K562 (cell line): ENCODE data around the gene STARD6. TPM values are rescaled to one million over a fixed set of nuclear protein-coding genes. Genes with fewer than 3 reads are reported as not detected.

ENCODE experiments used
- ATAC-seq: fragments of 200-7000 bp; cut with Tn5 transposase; 3 replicates; pipeline ENCODE4 v1.9.1; 2020; ENCODE audit warnings: moderate library complexity
- BruUV-seq: library from RNA; stranded (reverse); fragments of 400-500 nt; replicated peaks from 2 replicates; lab custom pipeline; 2021; lab: Mats Ljungman, UMichigan
- CTCF ChIA-PET: fragments of 300-600 bp; formaldehyde crosslinking; extraction: SDS; loops from one replicate; lab custom pipeline; 2021; ENCODE audit warnings: low intra/inter-chr PET ratio; lab: Yijun Ruan, JAX
- POLR2A ChIA-PET: fragments of 300-600, 350-650 bp; sonication (Branson Sonifier 250); formaldehyde crosslinking; extraction: SDS; loops from one replicate; lab custom pipeline; 2021; ENCODE audit warnings: antibody characterized with exemption, inconsistent platforms; lab: Yijun Ruan, JAX
- DNase-seq, 4 experiments: peaks; one replicate each; pipeline versions ENCODE4 v3.0.0 to v3.0.0-alpha.2; 2011 to 2018; ENCODE audit warnings: low spot score in 3 of 4, mixed read lengths in 3 of 4; ENCODE audit errors: extremely low read depth in 1 of 4
- FAIRE-seq: peaks from 2 replicates; lab custom pipeline; 2011; peaks lifted over from hg19 to GRCh38; lab: Jason Lieb, UNC
- H2AFZ ChIP-seq: 2 replicates; pipeline ENCODE4 v1.6.0; 2011; ENCODE audit warnings: low read depth, low read length, control low read depth, inconsistent platforms
- H3K27ac ChIP-seq: fragments of 200-600 bp; 3 replicates; pipeline ENCODE4 v1.8.0; 2011; ENCODE audit warnings: low read depth, mild to moderate bottlenecking, control low read depth, inconsistent platforms, low read length, moderate library complexity, mixed read lengths; ENCODE audit errors: extremely low read depth
- H3K27me3 ChIP-seq, 2 experiments: fragments of 300-600 bp in 1 of 2; 2 replicates in 1 of 2; 3 replicates in 1 of 2; pipeline versions ENCODE4 v1.6.0 to v1.8.0; 2011; ENCODE audit warnings: inconsistent platforms in 2 of 2, low read length in 2 of 2, mild to moderate bottlenecking in 1 of 2, mixed read lengths in 1 of 2, moderate library complexity in 1 of 2; ENCODE audit not compliant: control insufficient read depth in 2 of 2, insufficient read depth in 2 of 2
- H3K36me3 ChIP-seq: fragments of 300-600 bp; 3 replicates; pipeline ENCODE4 v1.8.0; 2011; ENCODE audit warnings: mild to moderate bottlenecking, low read length, inconsistent platforms; ENCODE audit not compliant: control insufficient read depth, insufficient read depth
- H3K4me1 ChIP-seq, 2 experiments: fragments of 200-600 bp in 1 of 2; replicated peaks in 1 of 2; 2 replicates in 1 of 2; 3 replicates in 1 of 2; pipeline versions ENCODE4 v1.5.1 to v1.8.0; 2011; ENCODE audit warnings: inconsistent platforms in 2 of 2, low read length in 2 of 2, mild to moderate bottlenecking in 1 of 2, mixed read lengths in 1 of 2, moderate library complexity in 1 of 2; ENCODE audit not compliant: control insufficient read depth in 2 of 2, insufficient read depth in 2 of 2
- H3K4me2 ChIP-seq: 2 replicates; pipeline ENCODE4 v1.6.1; 2011; ENCODE audit warnings: low read length, control low read depth, inconsistent platforms, mixed read lengths; ENCODE audit not compliant: insufficient read depth
- H3K4me3 ChIP-seq: fragments of 200-600 bp; sonication (generic), shearing (Covaris generic); 2 replicates; pipeline ENCODE4 v1.5.1; 2016; ENCODE audit warnings: control low read depth, inconsistent platforms
- H3K79me2 ChIP-seq: fragments of 200-600 bp; 3 replicates; pipeline ENCODE4 v1.8.0; 2011; ENCODE audit warnings: low read length, inconsistent platforms; ENCODE audit not compliant: control insufficient read depth, insufficient read depth
- H3K9ac ChIP-seq, 2 experiments: 2 replicates each; pipeline versions ENCODE4 v1.6.0 to v1.6.1; 2011; ENCODE audit warnings: low read depth in 2 of 2, low read length in 2 of 2, control low read depth in 1 of 2, inconsistent platforms in 1 of 2, mild to moderate bottlenecking in 1 of 2, mixed read lengths in 1 of 2; ENCODE audit not compliant: insufficient read depth in 1 of 2
- H3K9me1 ChIP-seq: one replicate; pipeline ENCODE4 v1.6.0; 2011; ENCODE audit warnings: inconsistent platforms, mild to moderate bottlenecking, low read length, moderate library complexity; ENCODE audit not compliant: control insufficient read depth, insufficient read depth
- H3K9me3 ChIP-seq: replicated peaks from 2 replicates; pipeline ENCODE4 v1.5.1; 2011; ENCODE audit warnings: low read depth, low read length, inconsistent platforms; ENCODE audit not compliant: control insufficient read depth, insufficient read depth
- H4K20me1 ChIP-seq: replicated peaks from 2 replicates; pipeline ENCODE4 v1.6.1; 2011; ENCODE audit warnings: low read length, inconsistent platforms, mixed read lengths; ENCODE audit not compliant: control insufficient read depth, insufficient read depth
- ESRRB ChIP-seq: fragments of 250-450 bp; sonication (Bioruptor Pico); IDR thresholded peaks from 2 replicates; pipeline ENCODE4 v1.5.0; 2020; ENCODE audit warnings: mild to moderate bottlenecking, moderate library complexity, borderline replicate concordance
- ETV1 ChIP-seq: fragments of 450-650 bp; conservative IDR thresholded peaks from 2 replicates; pipeline ENCODE4 v1.6.1; 2016; ENCODE audit warnings: missing genetic modification characterization, control low read depth, low read depth, missing compliant biosample characterization
- FOXK2 ChIP-seq, 2 experiments: fragments of 450-650 bp; IDR thresholded peaks in 1 of 2; conservative IDR thresholded peaks in 1 of 2; 2 replicates each; pipeline ENCODE4 v1.6.1; 2016; ENCODE audit warnings: low read depth in 2 of 2, mild to moderate bottlenecking in 1 of 2
- GATAD2A ChIP-seq: fragments of 450-650 bp; IDR thresholded peaks from 2 replicates; pipeline ENCODE4 v1.6.1; 2017
- HIVEP1 ChIP-seq: fragments of 250-450 bp; sonication (Bioruptor Pico); IDR thresholded peaks from 2 replicates; pipeline ENCODE4 v1.4.0; 2020; ENCODE audit warnings: mild to moderate bottlenecking
- HNRNPH1 ChIP-seq: fragments of 200-400 bp; formaldehyde crosslinking; optimal IDR thresholded peaks from 2 replicates; pipeline ENCODE3; 2017; ENCODE audit warnings: low read depth, mild to moderate bottlenecking, low read length, moderate library complexity
- MAX ChIP-seq: sonication (generic); formaldehyde crosslinking; IDR thresholded peaks from 2 replicates; pipeline ENCODE4 v1.9.0; 2022; ENCODE audit warnings: mild to moderate bottlenecking, missing genetic modification reagents
- NR2C1 ChIP-seq, 2 experiments: fragments of 450-650 bp; IDR thresholded peaks; 2 replicates each; pipeline ENCODE4 v1.6.1; 2017; ENCODE audit warnings: mild to moderate bottlenecking in 2 of 2, antibody characterized with exemption in 1 of 2, inconsistent platforms in 1 of 2, missing compliant biosample characterization in 1 of 2, missing genetic modification characterization in 1 of 2
- PHB ChIP-seq: fragments of 250-450 bp; sonication (Bioruptor Pico); IDR thresholded peaks from 2 replicates; pipeline ENCODE4 v1.5.0; 2021
- PKNOX1 ChIP-seq: fragments of 450-650 bp; IDR thresholded peaks from 2 replicates; pipeline ENCODE4 v1.6.1; 2016
- RB1 ChIP-seq: fragments of 450-650 bp; IDR thresholded peaks from 2 replicates; pipeline ENCODE4 v1.6.1; 2017; ENCODE audit warnings: low read depth, mild to moderate bottlenecking
- SMARCB1 ChIP-seq: IDR thresholded peaks from 2 replicates; pipeline ENCODE4 v1.6.1; 2011; ENCODE audit warnings: improper control_type of control experiment, low read depth; ENCODE audit not compliant: insufficient read length
- U2AF1 ChIP-seq: fragments of 200-400 bp; formaldehyde crosslinking; optimal IDR thresholded peaks from 2 replicates; pipeline ENCODE3; 2017; ENCODE audit warnings: mild to moderate bottlenecking, low read depth, low read length, moderate library complexity
- ZBTB26 ChIP-seq: fragments of 450-650 bp; formaldehyde crosslinking; IDR thresholded peaks from 2 replicates; pipeline ENCODE4 v1.4.0; 2022; ENCODE audit warnings: missing genetic modification characterization
- ZNF77 ChIP-seq: fragments of 250-450 bp; sonication (Bioruptor Pico); IDR thresholded peaks from 2 replicates; pipeline ENCODE4 v1.5.0; 2020
- WGBS: fragments of 100-300 bp; shearing (Covaris generic); methylation state at CpG from one replicate; pipeline ENCODE4 v1.1.6; 2016; ENCODE audit warnings: low coverage, mixed read lengths; ENCODE audit not compliant: insufficient coverage; ENCODE audit errors: missing lambda C conversion rate; 5-methylcytosine and 5-hydroxymethylcytosine counted together
- in situ Hi-C: fragments of 300-500 bp; cut with MboI; formaldehyde crosslinking; loops from 4 replicates; pipeline ENCODE4 v1.15.0; 2018; ENCODE audit warnings: inconsistent platforms, mixed read lengths
- intact Hi-C: fragments of 100-400 bp; cut with micrococcal nuclease; formaldehyde crosslinking; loops from 2 replicates; pipeline ENCODE4 v1.14.2; 2022
- polyA plus RNA-seq, 8 experiments: library from polyadenylated mRNA; depleted of rRNA in 4 of 8; stranded (reverse) in 5 of 8; unstranded in 3 of 8; fragments of >200 nt; fragmentation: Nextera tagmentation in 2 of 8; fragmentation: Illumina TruSeq in 1 of 8; extraction: Ambion mirVana in 2 of 8; extraction: Trizol in 1 of 8; gene quantifications; 2 replicates each; pipeline versions ENCODE4 v1.2.1 to v1.2.3, GENCODE V29; 2011 to 2014; ENCODE audit warnings: inconsistent platforms in 1 of 8, missing spikeins in 1 of 8
- total RNA-seq, 7 experiments: library from RNA; depleted of rRNA in 6 of 7; stranded (reverse); fragments of >200 nt in 6 of 7; fragmentation: Illumina TruSeq in 2 of 7; extraction: Trizol in 2 of 7; gene quantifications; 2 replicates each; pipeline versions ENCODE4 v1.2.1 to v1.2.3, GENCODE V29; 2011 to 2021; ENCODE audit warnings: low replicate concordance in 1 of 7
- TF ChIP-seq, protein P1 (sequence below): fragments of 250-450 bp; sonication (Bioruptor Pico); IDR thresholded peaks from 2 replicates; pipeline ENCODE4 v1.8.0; 2022; ENCODE audit warnings: inconsistent platforms, mild to moderate bottlenecking, moderate library complexity, borderline replicate concordance
- TF ChIP-seq, protein P2 (sequence below): fragments of 250-450 bp; sonication (Bioruptor Pico); IDR thresholded peaks from 2 replicates; pipeline ENCODE4 v1.5.0; 2020; ENCODE audit warnings: mild to moderate bottlenecking, borderline replicate concordance

Gene STARD6
- total and polyA plus RNA-seq, 9 of the 15 experiments (the other 6 are each of a cell fraction or from before 2014, with no cell fraction given), result 0.11 to 0.15 TPM; not detected in 7

DNA sequence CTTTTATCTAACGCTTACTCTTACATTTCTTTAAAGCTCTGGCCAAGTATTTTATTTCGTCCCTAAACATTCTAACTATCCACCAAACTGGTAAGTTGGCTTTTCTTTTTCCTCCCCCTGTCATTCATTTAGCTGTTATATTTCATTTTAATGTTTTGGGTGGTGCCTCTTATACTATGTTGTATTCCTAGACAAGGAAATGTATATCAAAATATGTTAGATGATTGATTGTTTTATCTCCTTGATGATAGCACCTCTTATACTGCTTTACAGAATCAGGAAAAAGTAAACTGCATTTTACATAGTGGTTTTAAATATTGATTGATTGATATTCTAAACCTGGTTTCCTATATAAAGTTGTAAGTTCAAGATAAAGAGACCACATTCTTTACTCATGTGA, 24.0 kb upstream of the STARD6 start:
- TF ChIP-seq GATAD2A (no peak), FOXK2 (conservative IDR thresholded peaks at IDR 0.05 in 1 of 2, IDR thresholded peaks at IDR 0.05 in 1 of 2; ENCODE audit: low read depth in 2 of 2) (no peak), PKNOX1 (no peak), PHB (CRISPR knock-in tag) (no peak), RB1 (no peak), HNRNPH1 (no peak), NR2C1 (IDR thresholded peaks at IDR 0.05) (no peak), NR2C1 (tag; IDR thresholded peaks at IDR 0.05) (no peak), U2AF1 (no peak), ZNF77 (CRISPR knock-in tag) (no peak), ETV1 (tag) (no peak), ZBTB26 (CRISPR knock-in tag) (no peak), MAX (no peak), HIVEP1 (no peak), SMARCB1 (no peak), ESRRB (CRISPR knock-in tag) (no peak)
- TF ChIP-seq, protein P1, sequence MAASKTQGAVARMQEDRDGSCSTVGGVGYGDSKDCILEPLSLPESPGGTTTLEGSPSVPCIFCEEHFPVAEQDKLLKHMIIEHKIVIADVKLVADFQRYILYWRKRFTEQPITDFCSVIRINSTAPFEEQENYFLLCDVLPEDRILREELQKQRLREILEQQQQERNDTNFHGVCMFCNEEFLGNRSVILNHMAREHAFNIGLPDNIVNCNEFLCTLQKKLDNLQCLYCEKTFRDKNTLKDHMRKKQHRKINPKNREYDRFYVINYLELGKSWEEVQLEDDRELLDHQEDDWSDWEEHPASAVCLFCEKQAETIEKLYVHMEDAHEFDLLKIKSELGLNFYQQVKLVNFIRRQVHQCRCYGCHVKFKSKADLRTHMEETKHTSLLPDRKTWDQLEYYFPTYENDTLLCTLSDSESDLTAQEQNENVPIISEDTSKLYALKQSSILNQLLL (CRISPR knock-in tag), result no peak
- TF ChIP-seq, protein P2, sequence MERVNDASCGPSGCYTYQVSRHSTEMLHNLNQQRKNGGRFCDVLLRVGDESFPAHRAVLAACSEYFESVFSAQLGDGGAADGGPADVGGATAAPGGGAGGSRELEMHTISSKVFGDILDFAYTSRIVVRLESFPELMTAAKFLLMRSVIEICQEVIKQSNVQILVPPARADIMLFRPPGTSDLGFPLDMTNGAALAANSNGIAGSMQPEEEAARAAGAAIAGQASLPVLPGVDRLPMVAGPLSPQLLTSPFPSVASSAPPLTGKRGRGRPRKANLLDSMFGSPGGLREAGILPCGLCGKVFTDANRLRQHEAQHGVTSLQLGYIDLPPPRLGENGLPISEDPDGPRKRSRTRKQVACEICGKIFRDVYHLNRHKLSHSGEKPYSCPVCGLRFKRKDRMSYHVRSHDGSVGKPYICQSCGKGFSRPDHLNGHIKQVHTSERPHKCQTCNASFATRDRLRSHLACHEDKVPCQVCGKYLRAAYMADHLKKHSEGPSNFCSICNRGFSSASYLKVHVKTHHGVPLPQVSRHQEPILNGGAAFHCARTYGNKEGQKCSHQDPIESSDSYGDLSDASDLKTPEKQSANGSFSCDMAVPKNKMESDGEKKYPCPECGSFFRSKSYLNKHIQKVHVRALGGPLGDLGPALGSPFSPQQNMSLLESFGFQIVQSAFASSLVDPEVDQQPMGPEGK (CRISPR knock-in tag), result no peak
- Histone ChIP-seq H3K4me1 (no peaks in the 10 kb centered on the region), H4K20me1 (no peaks in the 10 kb centered on the region), H3K27me3 (no peaks in the 10 kb centered on the region), H3K79me2 (no peaks in the 10 kb centered on the region), H3K9me1 (no peaks in the 10 kb centered on the region), H3K9me3 (no peaks in the 10 kb centered on the region), H3K4me2 (no peak overlapping the region), H3K4me3 (no peak overlapping the region), H3K27ac (no peak overlapping the region), H3K9ac (no peak overlapping the region), H3K36me3 (0 out of 3 replicates have a peak, but pooled peaks cover 5% of the 10 kb centered on the region), H2AFZ (no peak overlapping the region)
- ATAC-seq (no peak), DNase-seq (no peak), FAIRE-seq (no peak)
- intact Hi-C loops, result no loop called here
- BruUV-seq, result no TSS peak
- ChIA-PET CTCF (no interaction called here), POLR2A (no interaction called here)
- WGBS, result 86% methylated on average over 2 of the region's 2 CpGs
- in situ Hi-C loops, result no loop called here
